Spinal cord (tissue), 10 donors: ENCODE results near the gene EXOSC5. TPM values are rescaled to one million over a fixed set of nuclear protein-coding genes. Genes with fewer than 3 reads are reported as not detected.

Experiments used
- DNase-seq, 6 donors: peaks; one replicate each; pipeline versions ENCODE4 v3.0.0 to v3.0.0-alpha.2; 2013 to 2015; ENCODE audit warnings: low spot score in 6 of 6, low read depth in 4 of 6
- H3K27ac ChIP-seq: one replicate; pipeline ENCODE4 v1.5.1; 2013; ENCODE audit warnings: low read depth, low read length, control low read depth
- H3K27me3 ChIP-seq: one replicate; pipeline ENCODE4 v1.6.1; 2013; ENCODE audit warnings: low read length; ENCODE audit not compliant: control insufficient read depth, insufficient read depth
- H3K36me3 ChIP-seq: one replicate; pipeline ENCODE4 v1.6.1; 2013; ENCODE audit warnings: low read length; ENCODE audit not compliant: control insufficient read depth, insufficient read depth
- H3K4me1 ChIP-seq: one replicate; pipeline ENCODE4 v1.6.1; 2013; ENCODE audit warnings: low read length; ENCODE audit not compliant: control insufficient read depth, insufficient read depth
- H3K4me3 ChIP-seq: one replicate; pipeline ENCODE4 v1.5.1; 2013; ENCODE audit warnings: low read depth, low read length, control low read depth
- H3K9me3 ChIP-seq: one replicate; pipeline ENCODE4 v1.6.1; 2013; ENCODE audit warnings: low read length; ENCODE audit not compliant: control insufficient read depth, insufficient read depth
- WGBS: methylation state at CpG from one replicate; pipeline ENCODE4 v1.1.5; 2013; ENCODE audit warnings: missing lambda C conversion rate; ENCODE audit not compliant: insufficient coverage; 5-methylcytosine and 5-hydroxymethylcytosine counted together
- long read RNA-seq, 4 donors: transcript quantifications; one replicate each; lab custom pipeline, GENCODE V29; 2026
- polyA plus RNA-seq, 2 donors: library from polyadenylated mRNA; unstranded; fragments of 120-200 nt; gene quantifications; one replicate each; pipeline ENCODE4 v1.2.1, GENCODE V29; 2013; ENCODE audit not compliant: insufficient read length in 2 of 2
- total RNA-seq, 2 donors: library from RNA; depleted of rRNA in 1 of 2; stranded (reverse); fragments of 120-200 nt in 1 of 2; fragments of >200 nt in 1 of 2; gene quantifications; one replicate each; pipeline versions ENCODE4 v1.2.3 to v1.2.4, GENCODE V29; 2013 to 2014
- donor health status: healthy.

The EXOSC5 gene
- total RNA-seq (10 to 100 TPM in 1 of 2 donors, 1 to 10 TPM in 1; 7.7 to 10.7 TPM), polyA plus RNA-seq (10 to 100 TPM; 18.3 to 20.5 TPM)
- long read RNA-seq, donor 1, transcript EXOSC5-201 (6 exons, 1,118 nt): major isoform, 10 of 77 reads
- long read RNA-seq, donor 1, partial matches to known transcripts: 47 of 77 reads
- long read RNA-seq, donor 1, other reads (novel, unspliced or antisense): 18 of 77 reads
- long read RNA-seq, donor 2, transcript EXOSC5-201 (6 exons, 1,118 nt): major isoform, 5 of 5 reads
- long read RNA-seq, donor 2, partial matches to known transcripts: 0 of 5 reads
- long read RNA-seq, donor 2, other reads (novel, unspliced or antisense): 0 of 5 reads
- long read RNA-seq, donor 3, transcript EXOSC5-201 (6 exons, 1,118 nt): major isoform, 9 of 11 reads
- long read RNA-seq, donor 3, partial matches to known transcripts: 0 of 11 reads
- long read RNA-seq, donor 3, other reads (novel, unspliced or antisense): 0 of 11 reads
- long read RNA-seq, donor 4, transcript EXOSC5-201 (6 exons, 1,118 nt): major isoform, 19 of 21 reads
- long read RNA-seq, donor 4, partial matches to known transcripts: 0 of 21 reads
- long read RNA-seq, donor 4, other reads (novel, unspliced or antisense): 0 of 21 reads

DNA sequence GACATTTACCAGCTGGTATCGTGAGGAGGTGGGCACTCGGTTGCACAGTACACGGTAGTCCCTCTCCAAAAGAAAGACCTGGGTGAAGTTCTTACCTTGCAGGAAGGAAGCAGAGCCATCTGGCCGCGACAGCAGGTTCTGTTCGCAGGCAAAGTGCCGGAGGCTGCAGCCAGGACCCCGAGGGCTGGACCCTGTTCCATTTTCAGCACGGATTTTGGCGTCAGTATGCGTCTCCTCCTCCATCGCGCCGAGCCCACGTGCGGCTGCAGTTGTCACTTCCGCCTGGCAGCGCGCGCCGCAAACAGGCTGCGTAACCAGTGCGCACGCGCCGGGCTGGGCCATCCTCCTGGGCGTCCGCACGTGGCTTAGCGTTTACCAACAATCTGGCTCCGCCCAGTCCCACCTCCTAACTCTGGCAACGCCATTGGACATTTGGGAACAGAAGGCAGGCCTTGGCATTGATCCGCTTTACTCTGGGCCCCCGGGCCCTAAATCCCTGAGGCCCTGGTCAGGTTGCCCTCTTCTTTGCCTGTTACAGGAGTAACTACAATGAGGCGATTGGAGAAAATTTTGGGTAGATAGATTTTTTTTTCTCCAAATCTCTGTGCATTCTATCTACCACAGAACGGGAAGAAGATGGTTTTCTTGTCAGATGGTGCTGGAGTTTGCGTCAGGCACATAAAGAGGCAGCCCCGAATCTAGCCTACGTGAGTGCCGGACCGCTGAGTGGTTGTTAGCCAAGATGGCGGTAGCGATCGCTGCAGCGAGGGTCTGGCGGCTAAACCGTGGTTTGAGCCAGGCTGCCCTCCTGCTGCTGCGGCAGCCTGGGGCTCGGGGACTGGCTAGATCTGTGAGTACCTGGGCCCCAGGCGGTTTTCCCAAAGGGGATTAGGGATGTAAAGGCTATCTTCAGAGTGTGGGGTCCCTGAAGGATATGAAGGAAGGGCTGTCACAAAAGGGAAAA lies at the start of gene EXOSC5, which contains the start of gene BCKDHA:
EXOSC5 (minus strand) TSS at position 274 of the 964 bp plus-strand sequence; CDS start at position 243, 31 bp downstream.
BCKDHA (plus strand) TSS at position 733 of the 964 bp plus-strand sequence; CDS start at position 743, 10 bp downstream.
- Histone ChIP-seq H3K27me3 (no peaks in the 10 kb centered on the region), H3K4me1 (peaks cover 16% of the 10 kb centered on the region), H3K9me3 (no peaks in the 10 kb centered on the region), H3K4me3 (peak within 1 kb of the TSS; percentile 98), H3K36me3 (peaks cover 14% of the 10 kb centered on the region), H3K27ac (peak within 1 kb of the TSS; percentile 74)
- under 1% methylated on average over 47 of the region's 50 CpGs for WGBS
- peak; percentile 98 to 100 (median 100) for DNase-seq

DNA sequence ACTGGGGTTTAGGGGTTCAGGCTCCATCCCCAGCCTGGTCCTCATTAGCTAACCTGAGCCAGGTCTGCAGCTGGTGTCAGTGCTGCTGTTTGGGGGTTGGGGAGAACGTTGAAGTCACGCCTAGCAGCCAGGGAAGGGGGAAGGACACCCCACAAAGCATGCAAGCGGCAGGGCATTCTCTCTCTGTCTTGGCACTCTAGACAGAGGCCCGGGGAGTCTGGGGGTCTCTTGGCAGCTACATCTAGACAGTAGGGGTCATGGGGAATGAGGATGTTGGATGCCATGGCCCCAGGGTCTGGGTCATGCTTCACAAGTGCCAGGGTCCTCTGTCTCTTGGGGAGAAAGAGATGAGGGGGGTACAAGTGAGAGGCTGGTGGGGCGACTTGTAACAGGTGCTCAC lies 48.4 kb upstream of the EXOSC5 start:
- Histone ChIP-seq H3K4me1 (peaks cover 6% of the 10 kb centered on the region), H3K27me3 (no peaks in the 10 kb centered on the region), H3K27ac (no peak overlapping the region), H3K9me3 (no peaks in the 10 kb centered on the region), H3K4me3 (no peak overlapping the region), H3K36me3 (no peaks in the 10 kb centered on the region)
- 61% methylated on average over 5 of the region's 5 CpGs for WGBS
- DNase-seq: no peak

- H3K4me3 ChIP-seq: no peak overlapping the region
- H3K27me3 ChIP-seq: no peaks in the 10 kb centered on the region
- no peak overlapping the region for H3K27ac ChIP-seq
- H3K9me3 ChIP-seq: no peaks in the 10 kb centered on the region
- peaks cover 6% of the 10 kb centered on the region for H3K4me1 ChIP-seq
- 59% methylated on average over 3 of the region's 6 CpGs for WGBS
- DNase-seq: no peak
- H3K36me3 ChIP-seq: no peaks in the 10 kb centered on the region
Observed at GRCh38 chr19:41443813-41444455, 46.8 kb upstream of the EXOSC5 start.

DNA sequence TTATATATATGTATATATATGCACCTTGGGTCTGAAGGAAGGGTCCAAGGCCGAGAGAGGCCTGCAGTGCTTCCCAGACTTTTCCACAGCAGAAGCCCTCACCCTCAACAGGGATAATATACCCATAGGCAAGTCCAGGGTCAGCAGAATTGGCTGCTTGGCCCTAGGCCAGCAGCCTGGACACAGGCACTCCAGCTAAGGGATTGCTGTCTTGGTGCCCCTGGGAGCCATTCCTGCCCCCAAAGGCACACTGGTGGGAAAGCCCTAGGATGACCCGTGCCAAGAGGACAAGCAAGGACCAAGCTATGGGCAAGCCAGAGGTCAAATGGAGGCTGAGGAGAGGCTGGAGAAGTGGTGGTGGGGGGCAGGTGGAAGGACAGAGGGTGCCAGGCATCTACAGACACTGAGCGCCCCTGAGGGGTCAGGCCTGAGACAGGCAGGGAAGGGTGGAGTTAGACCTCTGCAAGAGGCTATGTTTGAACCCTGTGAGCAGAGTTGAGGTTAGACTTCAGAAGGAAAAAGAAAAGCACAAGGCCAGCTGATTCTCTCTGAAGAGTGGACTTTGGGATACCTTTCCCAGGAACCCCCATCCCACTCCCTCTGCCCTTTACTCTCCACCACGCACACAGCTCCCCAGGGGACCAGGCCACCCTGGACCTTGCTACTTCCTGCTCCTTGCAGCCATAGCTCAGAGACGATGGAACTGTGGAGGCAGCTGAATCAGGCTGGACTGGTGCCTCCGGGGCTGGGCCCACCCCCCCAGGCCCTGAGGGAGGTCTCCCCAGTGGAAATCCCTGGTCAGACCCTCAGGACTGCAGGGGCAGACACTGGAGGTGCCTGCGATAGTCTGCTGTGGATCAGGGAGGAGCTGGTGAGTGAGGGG lies 45.6 kb upstream of the EXOSC5 start, which contains the start of gene ERICH4:
ERICH4 (plus strand) TSS at position 684 of the 883 bp plus-strand sequence; CDS start at position 698, 14 bp downstream.
- Histone ChIP-seq H3K9me3 (no peaks in the 10 kb centered on the region), H3K4me3 (no peak within 1 kb of the TSS), H3K27ac (no peak within 1 kb of the TSS), H3K36me3 (peaks cover 6% of the 10 kb centered on the region), H3K27me3 (no peaks in the 10 kb centered on the region), H3K4me1 (peaks cover 5% of the 10 kb centered on the region)
- no peak for DNase-seq
- 73% methylated on average over 6 of the region's 7 CpGs for WGBS

GRCh38 chr19:41441321-41441945 lies 44.3 kb upstream of the EXOSC5 start:
- Histone ChIP-seq H3K4me1 (peaks cover 5% of the 10 kb centered on the region), H3K9me3 (no peaks in the 10 kb centered on the region), H3K27me3 (no peaks in the 10 kb centered on the region), H3K27ac (no peak overlapping the region), H3K4me3 (no peak overlapping the region), H3K36me3 (peaks cover 8% of the 10 kb centered on the region)
- 80% methylated on average over 7 of the region's 15 CpGs for WGBS
- DNase-seq: no peak

DNA sequence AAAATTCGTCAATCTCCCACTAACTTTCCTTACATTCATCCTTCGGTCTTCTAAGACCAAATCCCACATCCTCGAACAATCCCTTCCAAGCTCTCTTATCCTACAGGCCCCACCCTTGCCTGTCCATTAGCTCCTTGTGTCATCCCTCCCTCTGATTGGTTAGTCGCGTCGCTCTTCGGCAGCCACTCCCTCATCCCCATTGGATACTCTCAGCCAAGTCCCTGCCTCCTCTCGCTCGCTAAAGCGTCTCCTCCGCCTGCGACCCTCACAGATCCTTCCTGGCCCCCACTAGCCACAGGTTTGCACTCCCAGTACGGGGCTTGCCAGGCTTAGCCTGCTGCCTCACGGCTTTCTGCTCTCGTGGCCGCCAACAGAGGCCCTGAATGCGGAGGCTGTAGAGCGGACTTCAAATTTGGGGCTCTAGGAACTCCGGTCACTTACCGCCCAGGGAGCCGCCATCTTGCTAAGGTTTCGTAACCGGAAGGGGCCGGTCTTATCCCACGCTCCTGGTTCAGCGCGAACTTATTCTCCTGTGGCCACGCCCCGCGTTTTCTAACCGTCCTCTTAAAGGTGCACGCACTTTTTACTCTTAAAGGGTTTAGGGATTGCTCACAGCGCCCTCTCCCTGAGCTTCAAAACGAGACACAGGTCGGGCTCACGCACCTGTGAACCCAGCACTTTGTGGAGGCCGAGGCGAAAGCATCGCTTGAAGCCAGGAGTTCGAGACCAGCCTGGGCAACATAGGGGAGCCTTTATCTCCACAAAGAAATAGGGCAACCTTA lies 42.5 kb upstream of the EXOSC5 start, which contains the start of gene DMAC2:
DMAC2 (minus strand) TSS at position 472 of the 782 bp plus-strand sequence; CDS start at position 459, 13 bp downstream.
- Histone ChIP-seq H3K36me3 (peaks cover 17% of the 10 kb centered on the region), H3K4me3 (peak within 1 kb of the TSS; percentile 91), H3K27me3 (no peaks in the 10 kb centered on the region), H3K27ac (peak within 1 kb of the TSS; percentile 98), H3K4me1 (peaks cover 5% of the 10 kb centered on the region), H3K9me3 (no peaks in the 10 kb centered on the region)
- DNase-seq: peak; percentile 95 to 100 (median 98)
- 0% methylated on average over 38 of the region's 40 CpGs for WGBS

DNA sequence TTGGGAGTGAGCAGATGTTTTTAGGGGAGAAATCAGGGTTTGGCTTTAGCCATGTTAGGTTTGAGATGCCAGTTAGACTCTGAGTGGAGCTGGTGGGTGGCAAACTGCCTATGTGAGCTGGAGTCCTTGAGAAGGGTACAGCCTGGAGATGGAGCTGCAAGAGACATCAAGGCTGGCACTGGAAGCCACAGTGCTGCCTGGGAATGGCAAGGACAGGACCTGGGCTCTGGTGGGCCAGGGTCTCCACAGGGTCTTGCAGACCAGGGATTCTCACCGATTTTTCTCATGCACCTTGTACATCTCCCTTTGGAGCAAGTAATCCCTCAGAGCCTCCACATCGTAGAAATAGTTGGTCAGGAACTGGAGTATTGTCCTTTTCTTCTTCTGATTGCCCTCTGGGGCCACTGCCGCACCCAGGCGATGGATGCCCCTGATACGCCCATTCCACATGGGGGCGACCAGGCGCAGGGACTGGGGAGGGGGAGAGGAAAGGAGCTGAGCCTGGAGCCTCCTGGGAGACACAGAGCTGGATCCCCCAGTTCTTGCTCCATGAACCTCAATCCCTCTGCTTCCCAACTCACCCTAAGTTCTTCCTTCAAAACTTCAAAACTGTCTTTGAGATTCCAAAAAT lies 40.9 kb upstream of the EXOSC5 start:
- WGBS: 94% methylated on average over 6 of the region's 7 CpGs
- Histone ChIP-seq H3K9me3 (no peaks in the 10 kb centered on the region), H3K4me1 (peaks cover 5% of the 10 kb centered on the region), H3K36me3 (peaks cover 21% of the 10 kb centered on the region), H3K27me3 (no peaks in the 10 kb centered on the region), H3K27ac (no peak overlapping the region), H3K4me3 (no peak overlapping the region)
- no peak for DNase-seq
